ENCODE data around the gene KNSTRN. TPM values are rescaled to one million over a fixed set of nuclear protein-coding genes. Genes with fewer than 3 reads are reported as not detected.

KNSTRN gene
- total RNA-seq, 4 donors from 2014 or later: 7.2 to 16.2 (median 9.9) TPM

DNA sequence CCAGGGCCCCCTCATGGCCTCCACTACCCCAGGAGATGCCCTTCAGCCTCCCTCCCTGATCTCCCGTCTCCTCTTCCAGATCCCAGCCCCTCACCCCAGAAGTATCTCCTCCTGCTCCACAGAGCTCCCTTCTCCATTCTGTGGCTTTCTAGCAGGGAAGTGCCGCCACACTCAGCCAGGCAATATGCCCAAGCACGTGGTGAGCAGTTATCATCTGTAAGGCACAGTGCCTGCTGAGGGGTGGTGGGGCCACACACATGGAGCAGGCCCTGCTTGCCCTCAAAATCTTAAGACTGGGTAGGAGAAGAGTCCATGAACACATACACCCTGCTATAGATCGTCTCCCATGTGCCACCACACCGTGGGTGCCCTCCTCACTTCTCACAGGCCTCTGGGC lies 34.0 kb upstream of the KNSTRN start:
- TF ChIP-seq EP300 (IDR thresholded peaks at IDR 0.05) (no peak), POLR2A (IDR thresholded peaks at IDR 0.05) (no peak), POLR2AphosphoS5 (IDR thresholded peaks at IDR 0.05) (no peak)
- TF ChIP-seq, protein P1, sequence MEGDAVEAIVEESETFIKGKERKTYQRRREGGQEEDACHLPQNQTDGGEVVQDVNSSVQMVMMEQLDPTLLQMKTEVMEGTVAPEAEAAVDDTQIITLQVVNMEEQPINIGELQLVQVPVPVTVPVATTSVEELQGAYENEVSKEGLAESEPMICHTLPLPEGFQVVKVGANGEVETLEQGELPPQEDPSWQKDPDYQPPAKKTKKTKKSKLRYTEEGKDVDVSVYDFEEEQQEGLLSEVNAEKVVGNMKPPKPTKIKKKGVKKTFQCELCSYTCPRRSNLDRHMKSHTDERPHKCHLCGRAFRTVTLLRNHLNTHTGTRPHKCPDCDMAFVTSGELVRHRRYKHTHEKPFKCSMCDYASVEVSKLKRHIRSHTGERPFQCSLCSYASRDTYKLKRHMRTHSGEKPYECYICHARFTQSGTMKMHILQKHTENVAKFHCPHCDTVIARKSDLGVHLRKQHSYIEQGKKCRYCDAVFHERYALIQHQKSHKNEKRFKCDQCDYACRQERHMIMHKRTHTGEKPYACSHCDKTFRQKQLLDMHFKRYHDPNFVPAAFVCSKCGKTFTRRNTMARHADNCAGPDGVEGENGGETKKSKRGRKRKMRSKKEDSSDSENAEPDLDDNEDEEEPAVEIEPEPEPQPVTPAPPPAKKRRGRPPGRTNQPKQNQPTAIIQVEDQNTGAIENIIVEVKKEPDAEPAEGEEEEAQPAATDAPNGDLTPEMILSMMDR (IDR thresholded peaks at IDR 0.05): no peak
- no peak overlapping the region for H3K4me3 ChIP-seq
- peaks cover 0 to 17% (median 12%) of the 10 kb centered on the region in 3 donors for H3K4me1 ChIP-seq
- no peaks in the 10 kb centered on the region for H3K36me3 ChIP-seq
- no peaks in the 10 kb centered on the region for H3K27me3 ChIP-seq
- no peak for ATAC-seq
- no peak overlapping the region for H3K27ac ChIP-seq
- WGBS, 2 donors (ENCODE audit: low coverage in 1 of 2): 100% methylated on average over 3 of the region's 5 CpGs; no CpG with 5 or more reads in 1 of the 2 donors
- no peaks in the 10 kb centered on the region for H3K9me3 ChIP-seq

DNA sequence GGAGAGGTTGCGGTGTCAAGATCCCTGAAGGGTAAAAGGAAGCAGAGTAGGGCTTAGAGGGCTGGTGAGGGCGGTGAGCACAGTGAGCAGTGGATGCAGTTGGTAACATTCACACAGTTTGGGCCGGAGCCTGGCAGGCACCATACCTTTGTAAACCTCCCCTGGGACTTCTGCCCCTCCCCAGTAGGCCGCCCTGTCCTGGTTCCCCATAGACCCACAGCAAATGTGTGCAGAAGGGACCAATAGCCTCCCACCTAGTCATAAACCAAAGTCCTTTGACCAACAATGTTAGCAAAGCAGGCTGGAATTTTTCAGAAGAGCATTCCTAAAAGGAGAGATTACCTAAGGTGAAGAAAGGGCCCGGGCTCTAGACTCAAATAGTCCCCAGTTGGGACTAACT lies 33.4 kb upstream of the KNSTRN start:
- TF ChIP-seq POLR2AphosphoS5 (IDR thresholded peaks at IDR 0.05) (no peak), POLR2A (IDR thresholded peaks at IDR 0.05) (no peak), EP300 (IDR thresholded peaks at IDR 0.05) (no peak)
- TF ChIP-seq, protein P1 (IDR thresholded peaks at IDR 0.05): no peak
- ATAC-seq: no peak
- H3K4me1 ChIP-seq: peaks cover 0 to 16% (median 7%) of the 10 kb centered on the region in 3 donors
- WGBS, 2 donors (ENCODE audit: low coverage in 1 of 2): 92 to 100% methylated on average over 1 to 4 of the region's 5 CpGs
- H3K27me3 ChIP-seq: no peaks in the 10 kb centered on the region
- no peak overlapping the region for H3K27ac ChIP-seq
- H3K36me3 ChIP-seq: no peaks in the 10 kb centered on the region
- H3K9me3 ChIP-seq: no peaks in the 10 kb centered on the region
- H3K4me3 ChIP-seq: no peak overlapping the region

GRCh38 chr15:40352281-40352901 lies 30.1 kb upstream of the KNSTRN start:
- Histone ChIP-seq H3K36me3 (no peaks in the 10 kb centered on the region), H3K27ac (no peak overlapping the region)
- 88 to 91% methylated on average over 1 to 6 of the region's 7 CpGs for WGBS, 2 donors (ENCODE audit: low coverage in 1 of 2)

DNA sequence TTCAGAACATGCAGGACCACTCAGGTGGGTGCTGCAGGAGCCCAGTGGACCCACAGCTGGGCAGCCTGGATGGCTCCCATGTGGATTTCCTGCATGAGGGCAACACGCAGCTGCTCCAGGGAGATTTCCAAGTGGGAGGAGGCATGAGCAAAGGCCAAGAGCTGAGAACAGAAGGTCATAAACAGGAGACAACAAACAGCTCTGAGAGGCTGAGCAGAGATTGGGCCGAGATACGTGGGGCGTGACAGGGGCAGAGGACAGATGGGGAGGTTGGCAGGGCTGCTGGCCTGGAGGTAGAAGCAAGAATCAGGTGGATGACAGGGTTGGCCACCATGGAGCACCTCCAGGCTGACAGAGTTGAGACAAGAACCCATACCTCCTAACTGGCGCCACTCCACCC lies 28.8 kb upstream of the KNSTRN start:
- no peak for ATAC-seq
- no peak for TF ChIP-seq EP300 (IDR thresholded peaks at IDR 0.05)
- TF ChIP-seq, protein P1 (IDR thresholded peaks at IDR 0.05): no peak
- Histone ChIP-seq H3K27ac (no peak overlapping the region), H3K36me3 (no peaks in the 10 kb centered on the region), H3K27me3 (peaks cover 4% of the 10 kb centered on the region), H3K9me3 (no peaks in the 10 kb centered on the region), H3K4me3 (no peak overlapping the region), H3K4me1 (peaks cover 4 to 29% (median 8%) of the 10 kb centered on the region in 3 donors)
- 75 to 78% methylated on average over 4 to 5 of the region's 5 CpGs for WGBS, 2 donors (ENCODE audit: low coverage in 1 of 2)

More at GRCh38 chr15:40352281-40352901, 30.1 kb upstream of the KNSTRN start:
- H3K4me3 ChIP-seq: no peak overlapping the region
- H3K27me3 ChIP-seq: no peaks in the 10 kb centered on the region
- no peak for ATAC-seq
- H3K4me1 ChIP-seq: peaks cover 0 to 17% (median 0%) of the 10 kb centered on the region in 3 donors
- no peaks in the 10 kb centered on the region for H3K9me3 ChIP-seq
- TF ChIP-seq EP300 (IDR thresholded peaks at IDR 0.05) (no peak), POLR2AphosphoS5 (IDR thresholded peaks at IDR 0.05) (no peak), POLR2A (IDR thresholded peaks at IDR 0.05) (no peak)
- TF ChIP-seq, protein P1 (IDR thresholded peaks at IDR 0.05): no peak
